Mucosa of descending colon (tissue), 3 donors: ENCODE measurements around the gene DOCK4. TPM values are rescaled to one million over a fixed set of nuclear protein-coding genes. Genes with fewer than 3 reads are reported as not detected.
A peak's percentile ranks its signal among the peaks of the same experiment; 100 is the strongest.

Source experiments
- ATAC-seq: fragments of 200-7000 bp; cut with Tn5 transposase; one replicate; pipeline ENCODE4 v1.9.1; 2020; ENCODE audit warnings: mild to moderate bottlenecking, moderate library complexity
- DNase-seq, 3 donors: peaks; one replicate each; pipeline ENCODE4 v3.0.0-alpha.2; 2020
- H3K36me3 ChIP-seq: fragments of 200-600 bp; one replicate; pipeline ENCODE4 v1.8.0; 2021; ENCODE audit warnings: low read depth, mild to moderate bottlenecking
- H3K4me1 ChIP-seq: fragments of 200-600 bp; one replicate; pipeline ENCODE4 v1.8.0; 2021; ENCODE audit warnings: low read depth, mild to moderate bottlenecking
- H3K4me3 ChIP-seq: fragments of 200-600 bp; one replicate; pipeline ENCODE4 v1.8.0; 2021; ENCODE audit warnings: mild to moderate bottlenecking
- H3K9me3 ChIP-seq: fragments of 200-600 bp; one replicate; pipeline ENCODE4 v1.8.0; 2021; ENCODE audit warnings: mild to moderate bottlenecking
- CTCF ChIP-seq: fragments of 200-600 bp; IDR thresholded peaks from one replicate; pipeline ENCODE4 v1.8.0; 2022; ENCODE audit warnings: antibody characterized with exemption, mild to moderate bottlenecking
- intact Hi-C, 2 donors: fragments of 100-400 bp; cut with DNase I in 1 of 2; cut with micrococcal nuclease in 1 of 2; formaldehyde crosslinking; loops; one replicate each; pipeline versions ENCODE4 v1.11.0 to v1.11.1; 2022; cut with DNase I, micrococcal nuclease
- total RNA-seq, 3 donors: library from RNA; stranded (reverse); fragmentation: NEBNext Ultra II Directional in 2 of 3; extraction: Animal tissue kit (Norgen Biotek cat#: 25700) in 2 of 3; gene quantifications; one replicate each; pipeline versions ENCODE4 v1.2.1 to v1.2.4, GENCODE V29; 2021 to 2023
- donor health status: DM: no; HTN: no; CAD: no; lungs with moderate emphysema.
- donor health status: DM: no; HTN: no; CAD: no.
- donor health status: DM: no; HTN: yes; CAD: no.

Gene DOCK4
- total RNA-seq, 3 donors from 2014 or later: 9.2 to 18.4 (median 12.7) TPM

GRCh38 chr7:111887734-111888133 lies 318.5 kb downstream of the DOCK4 start:
- no peak for TF ChIP-seq CTCF
- DNase-seq: no peak
- intact Hi-C loops: no loop called here
- Histone ChIP-seq H3K9me3 (no peaks in the 10 kb centered on the region), H3K4me1 (no peaks in the 10 kb centered on the region), H3K4me3 (no peak overlapping the region), H3K36me3 (no peaks in the 10 kb centered on the region)
- ATAC-seq: no peak

DNA sequence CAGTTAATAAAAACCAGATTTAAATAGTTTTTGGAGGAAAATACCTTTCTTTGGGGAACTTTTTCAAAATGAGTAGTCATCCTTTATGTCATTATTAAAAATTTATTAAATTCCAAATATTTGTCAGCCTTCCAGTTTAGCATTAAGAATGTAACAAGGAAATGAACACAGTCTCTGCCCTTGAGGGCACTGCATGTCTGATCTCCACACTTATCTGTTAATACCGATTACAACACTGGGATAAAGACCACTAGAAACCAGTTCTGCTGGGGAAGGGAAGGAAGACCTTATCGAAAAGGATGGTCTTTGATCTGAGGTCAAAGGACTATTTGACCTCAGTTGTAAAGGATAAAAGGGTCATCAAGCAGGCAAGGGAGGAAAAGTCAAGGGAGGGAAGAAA lies 320.0 kb downstream of the DOCK4 start:
- no peak for ATAC-seq
- no peak for DNase-seq
- no peak overlapping the region for H3K4me3 ChIP-seq
- TF ChIP-seq CTCF: no peak
- intact Hi-C loops: no loop called here
- H3K36me3 ChIP-seq: no peaks in the 10 kb centered on the region
- H3K9me3 ChIP-seq: no peaks in the 10 kb centered on the region
- H3K4me1 ChIP-seq: no peaks in the 10 kb centered on the region

DNA sequence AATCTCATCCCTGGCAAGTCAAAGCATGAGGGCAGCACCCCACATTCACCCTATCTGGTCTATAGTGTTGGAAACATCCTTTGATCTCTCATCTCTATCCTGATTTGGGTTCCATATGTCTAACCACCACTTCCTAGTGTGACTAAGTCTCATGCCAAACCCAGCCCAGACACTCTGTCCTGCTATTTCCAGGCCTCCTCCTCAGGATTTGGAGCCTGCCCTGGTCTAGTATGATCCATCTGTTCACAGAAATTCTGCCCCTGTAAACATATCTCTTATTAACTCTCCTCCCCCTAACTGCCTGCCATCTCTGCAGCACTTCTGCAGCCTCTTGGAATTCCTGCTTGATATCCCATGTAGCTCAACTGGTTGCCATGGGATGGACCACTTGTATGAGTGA lies 323.0 kb downstream of the DOCK4 start:
- Histone ChIP-seq H3K4me1 (no peaks in the 10 kb centered on the region), H3K36me3 (no peaks in the 10 kb centered on the region), H3K4me3 (no peak overlapping the region), H3K9me3 (no peaks in the 10 kb centered on the region)
- DNase-seq (no peak), ATAC-seq (no peak)
- no peak for TF ChIP-seq CTCF
- intact Hi-C loops: no loop called here

- no peak for TF ChIP-seq CTCF
- Histone ChIP-seq H3K4me1 (no peaks in the 10 kb centered on the region), H3K36me3 (no peaks in the 10 kb centered on the region), H3K4me3 (no peak overlapping the region), H3K9me3 (no peaks in the 10 kb centered on the region)
- intact Hi-C loops: no loop called here
- peak; percentile 19 for ATAC-seq
- DNase-seq: no peak
Measured at GRCh38 chr7:111878785-111879184, 327.4 kb downstream of the DOCK4 start.

- Histone ChIP-seq H3K4me1 (no peaks in the 10 kb centered on the region), H3K9me3 (no peaks in the 10 kb centered on the region), H3K36me3 (no peaks in the 10 kb centered on the region), H3K4me3 (no peak overlapping the region)
- intact Hi-C loops: no loop called here
- ATAC-seq: no peak
- no peak for DNase-seq
- no peak for TF ChIP-seq CTCF
Measured at GRCh38 chr7:111877931-111878330, 328.3 kb downstream of the DOCK4 start.
